ENCODE results near the gene MIER2.
A peak's percentile ranks its signal among the peaks of the same experiment; 100 is the strongest.

Gene MIER2

DNA sequence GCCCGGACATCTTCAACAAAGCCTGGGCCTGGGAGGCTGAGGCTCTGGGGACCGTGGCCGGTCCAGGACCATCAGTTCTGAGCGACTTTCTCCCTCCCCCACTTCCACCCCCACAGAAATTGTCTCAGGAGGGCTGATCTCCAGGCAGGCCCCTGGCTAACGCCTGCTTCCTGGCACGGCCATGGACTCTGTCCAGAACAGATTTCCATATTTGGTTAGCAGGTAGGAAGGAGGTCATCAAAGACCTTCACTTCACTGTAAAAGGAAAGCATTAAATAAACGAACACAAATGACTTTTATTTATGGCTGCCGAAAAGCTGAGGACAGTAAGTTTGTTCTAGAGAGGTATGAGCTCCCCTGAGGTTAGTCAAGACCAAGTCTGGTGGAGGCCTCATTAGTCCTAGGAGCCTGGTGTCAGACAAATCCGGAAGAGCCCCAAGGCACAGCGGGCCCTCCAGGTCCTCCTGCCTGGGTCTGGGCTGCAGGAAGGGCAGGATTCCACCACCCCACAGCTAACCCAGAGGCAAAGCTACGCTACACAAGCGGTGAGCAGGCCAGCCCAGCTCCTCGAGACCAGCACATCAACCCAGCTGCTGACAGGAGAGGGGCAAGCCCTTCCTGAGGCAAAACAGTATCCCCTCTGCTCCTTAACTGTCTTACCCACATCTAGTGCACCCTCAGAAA, 48.8 kb downstream of the MIER2 start:
- H3K27me3 ChIP-seq (ENCODE audit: insufficient read depth, low read depth, severe bottlenecking): peaks cover 6% of the 10 kb centered on the region
- H3K27ac ChIP-seq: no peak overlapping the region
- TF ChIP-seq, protein P1, sequence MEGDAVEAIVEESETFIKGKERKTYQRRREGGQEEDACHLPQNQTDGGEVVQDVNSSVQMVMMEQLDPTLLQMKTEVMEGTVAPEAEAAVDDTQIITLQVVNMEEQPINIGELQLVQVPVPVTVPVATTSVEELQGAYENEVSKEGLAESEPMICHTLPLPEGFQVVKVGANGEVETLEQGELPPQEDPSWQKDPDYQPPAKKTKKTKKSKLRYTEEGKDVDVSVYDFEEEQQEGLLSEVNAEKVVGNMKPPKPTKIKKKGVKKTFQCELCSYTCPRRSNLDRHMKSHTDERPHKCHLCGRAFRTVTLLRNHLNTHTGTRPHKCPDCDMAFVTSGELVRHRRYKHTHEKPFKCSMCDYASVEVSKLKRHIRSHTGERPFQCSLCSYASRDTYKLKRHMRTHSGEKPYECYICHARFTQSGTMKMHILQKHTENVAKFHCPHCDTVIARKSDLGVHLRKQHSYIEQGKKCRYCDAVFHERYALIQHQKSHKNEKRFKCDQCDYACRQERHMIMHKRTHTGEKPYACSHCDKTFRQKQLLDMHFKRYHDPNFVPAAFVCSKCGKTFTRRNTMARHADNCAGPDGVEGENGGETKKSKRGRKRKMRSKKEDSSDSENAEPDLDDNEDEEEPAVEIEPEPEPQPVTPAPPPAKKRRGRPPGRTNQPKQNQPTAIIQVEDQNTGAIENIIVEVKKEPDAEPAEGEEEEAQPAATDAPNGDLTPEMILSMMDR (IDR thresholded peaks at IDR 0.05; ENCODE audit: low read depth, low read length): no peak
- DNase-seq: no peak
- no peaks in the 10 kb centered on the region for H3K9me3 ChIP-seq (ENCODE audit: severe bottlenecking)
- H3K36me3 ChIP-seq: no peaks in the 10 kb centered on the region
- no peak overlapping the region for H3K4me3 ChIP-seq (ENCODE audit: low read depth, low read length)

DNA sequence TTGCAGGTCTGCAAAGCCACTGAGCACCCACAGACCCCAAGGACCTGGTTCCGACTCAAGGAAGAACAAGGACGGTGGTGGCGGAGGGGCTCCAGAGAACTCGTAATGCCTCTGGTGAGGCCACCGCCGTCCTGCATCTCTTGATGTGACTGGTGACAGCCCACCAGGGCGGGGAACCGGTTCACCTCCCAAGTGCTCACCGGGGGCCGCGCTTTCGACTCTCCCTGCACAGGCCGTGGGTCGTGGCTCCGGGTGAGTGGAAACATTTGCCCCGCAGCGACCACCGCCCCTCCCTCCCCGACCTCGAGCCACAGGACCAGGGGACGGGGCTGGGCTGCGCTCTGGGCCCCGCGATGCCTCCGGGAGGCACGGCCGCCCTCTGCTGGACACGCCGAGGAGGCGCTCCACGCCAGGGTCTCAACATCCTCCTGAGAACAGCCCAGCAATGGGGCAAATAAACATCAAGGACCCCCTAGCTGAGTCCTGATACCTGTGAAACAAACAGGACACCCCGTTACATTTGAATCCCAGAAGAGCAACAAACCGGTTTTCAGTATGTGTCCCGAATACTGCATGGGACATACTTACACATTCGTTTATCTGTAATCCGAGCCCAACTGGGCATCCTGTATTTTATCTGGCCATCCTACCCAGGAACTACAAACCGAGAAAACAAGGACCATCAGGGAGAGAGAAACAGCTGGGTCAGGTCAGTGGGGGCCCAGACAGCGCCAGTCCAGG, 49.5 kb downstream of the MIER2 start:
- Histone ChIP-seq H3K4me3 (ENCODE audit: low read depth, low read length) (no peak overlapping the region), H3K36me3 (no peaks in the 10 kb centered on the region), H3K9me3 (ENCODE audit: severe bottlenecking) (no peaks in the 10 kb centered on the region), H3K27ac (no peak overlapping the region), H3K27me3 (ENCODE audit: insufficient read depth, low read depth, severe bottlenecking) (peaks cover 6% of the 10 kb centered on the region)
- peak; percentile 44 for DNase-seq
- TF ChIP-seq, protein P1 (IDR thresholded peaks at IDR 0.05; ENCODE audit: low read depth, low read length): peak; percentile 89

DNA sequence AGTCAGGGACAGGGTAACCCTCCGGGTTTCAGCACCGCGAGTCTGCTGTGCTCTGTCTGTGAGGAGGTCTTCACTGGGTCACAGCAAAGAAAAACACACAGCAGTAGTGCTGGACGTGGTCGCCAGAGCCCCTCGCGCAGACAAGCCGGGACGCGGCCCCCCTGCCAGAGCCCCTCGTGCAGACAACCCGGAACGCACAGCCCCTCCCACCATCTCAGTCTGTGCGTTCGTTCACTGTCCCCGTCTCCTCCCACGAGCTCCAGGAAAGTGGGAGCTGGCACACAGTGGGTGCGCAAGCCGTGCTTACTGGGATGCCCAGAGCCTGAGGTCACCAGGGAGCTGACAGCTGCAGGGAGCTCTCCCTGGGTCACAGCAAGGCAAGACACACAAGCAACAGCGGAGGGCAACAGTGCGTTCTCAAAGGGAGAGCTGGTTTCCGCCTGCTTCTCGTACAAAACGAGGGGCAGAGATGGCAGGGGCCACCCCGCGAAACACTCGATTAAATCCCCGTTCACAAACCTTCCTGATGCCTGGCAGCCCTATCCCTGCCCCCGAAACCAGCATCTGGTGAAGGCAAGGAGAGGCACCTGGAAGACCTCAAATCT, 50.2 kb downstream of the MIER2 start:
- TF ChIP-seq, protein P1 (IDR thresholded peaks at IDR 0.05; ENCODE audit: low read depth, low read length): no peak
- no peak overlapping the region for H3K4me3 ChIP-seq (ENCODE audit: low read depth, low read length)
- no peak for DNase-seq
- H3K36me3 ChIP-seq: no peaks in the 10 kb centered on the region
- H3K27me3 ChIP-seq (ENCODE audit: insufficient read depth, low read depth, severe bottlenecking): peaks cover 6% of the 10 kb centered on the region
- no peak overlapping the region for H3K27ac ChIP-seq
- no peaks in the 10 kb centered on the region for H3K9me3 ChIP-seq (ENCODE audit: severe bottlenecking)

DNA sequence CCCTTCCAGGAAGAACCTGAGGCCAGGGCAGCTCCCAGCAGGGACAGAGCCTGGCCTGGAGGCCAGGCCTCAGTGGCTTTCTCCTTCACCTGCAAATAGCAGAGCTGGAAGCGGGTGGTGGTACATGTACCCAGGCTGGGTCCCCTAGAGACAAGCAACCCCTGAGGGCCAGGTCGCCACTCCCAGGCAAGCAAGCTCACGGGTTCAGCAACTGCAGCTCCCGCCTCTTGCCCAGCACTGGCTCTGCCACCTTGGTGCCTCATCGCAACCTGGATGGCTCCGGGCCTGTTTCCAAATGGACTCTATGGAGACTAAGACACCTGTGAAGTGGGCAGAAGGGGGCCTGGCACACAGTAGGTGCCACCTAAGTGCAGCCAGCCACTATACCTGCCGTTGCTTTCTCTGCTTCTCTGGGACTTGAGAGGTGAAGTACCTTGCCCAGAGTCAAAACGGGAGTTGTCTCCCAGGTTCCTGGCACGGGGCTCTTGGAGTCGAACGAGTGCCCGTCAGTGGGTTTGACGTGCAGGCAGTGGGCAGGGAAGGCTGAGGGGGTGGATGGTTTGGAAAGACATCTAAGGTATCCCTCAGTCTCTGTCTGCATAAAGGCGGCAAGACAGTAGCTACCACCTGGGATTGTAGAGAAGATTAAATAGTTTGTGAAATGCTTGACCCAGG, 51.0 kb downstream of the MIER2 start:
- Histone ChIP-seq H3K36me3 (no peaks in the 10 kb centered on the region), H3K4me3 (ENCODE audit: low read depth, low read length) (no peak overlapping the region)
- DNase-seq: no peak

DNA sequence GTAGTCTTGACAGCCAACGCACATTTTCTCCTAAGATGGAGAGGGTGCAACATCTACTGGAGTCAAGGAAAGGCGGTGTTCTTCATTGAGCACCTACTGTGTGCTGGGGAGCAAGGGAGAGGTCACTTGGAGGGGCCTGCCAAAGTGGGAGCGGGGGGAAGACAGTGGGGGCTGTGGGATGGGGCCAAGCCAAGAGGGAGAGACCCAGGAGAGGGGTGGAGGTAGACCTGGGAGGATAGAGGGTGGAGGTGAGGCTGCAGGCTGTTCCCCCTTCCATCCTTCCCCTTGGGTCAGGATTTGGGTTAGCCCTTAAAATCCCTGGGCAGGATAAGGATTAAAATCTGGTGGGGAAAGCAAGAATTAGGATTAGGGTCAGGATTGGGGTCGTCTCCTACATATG, 51.6 kb downstream of the MIER2 start:
- DNase-seq: no peak
- no peak overlapping the region for H3K27ac ChIP-seq
- no peak overlapping the region for H3K4me3 ChIP-seq (ENCODE audit: low read depth, low read length)
- H3K36me3 ChIP-seq: no peaks in the 10 kb centered on the region
- TF ChIP-seq, protein P1 (IDR thresholded peaks at IDR 0.05; ENCODE audit: low read depth, low read length): no peak
- no peaks in the 10 kb centered on the region for H3K9me3 ChIP-seq (ENCODE audit: severe bottlenecking)
- H3K27me3 ChIP-seq (ENCODE audit: insufficient read depth, low read depth, severe bottlenecking): peaks cover 6% of the 10 kb centered on the region

More for the DNA sequence above, 51.0 kb downstream of the MIER2 start:
- Histone ChIP-seq H3K27me3 (ENCODE audit: insufficient read depth, low read depth, severe bottlenecking) (peaks cover 6% of the 10 kb centered on the region), H3K27ac (no peak overlapping the region), H3K9me3 (ENCODE audit: severe bottlenecking) (no peaks in the 10 kb centered on the region)
- TF ChIP-seq, protein P1 (IDR thresholded peaks at IDR 0.05; ENCODE audit: low read depth, low read length): no peak

All from WERI-Rb-1 (cell line).